GM18519 (cell line): ENCODE results near the gene IKZF2.
"Not testable (repeated sequence)": the region's sequence is repeated elsewhere in the genome, so short reads cannot be mapped to it uniquely, and the experiment has no call there.

ENCODE experiments used
- ATAC-seq: cut with Tn5 transposase; IDR thresholded peaks from one replicate; pipeline ENCODE4 v1.9.1; 2021; ENCODE audit warnings: mild to moderate bottlenecking, moderate library complexity; ENCODE audit not compliant: unreplicated experiment, low FRiP score

IKZF2 gene

GRCh38 chr2:213064099-213064498, 87.3 kb downstream of the IKZF2 start:
- ATAC-seq: no peak

- ATAC-seq: no peak
Measured at GRCh38 chr2:213057977-213058376, 93.4 kb downstream of the IKZF2 start.

GRCh38 chr2:213046431-213046830, 105.0 kb downstream of the IKZF2 start:
- ATAC-seq: no peak

- ATAC-seq: no peak
Measured at GRCh38 chr2:213043566-213043965, 107.8 kb downstream of the IKZF2 start.

GRCh38 chr2:213042262-213042661, 109.2 kb downstream of the IKZF2 start:
- no peak for ATAC-seq

GRCh38 chr2:213036836-213037235, 114.6 kb downstream of the IKZF2 start:
- no peak for ATAC-seq

- ATAC-seq: no peak
Measured at GRCh38 chr2:213034585-213034984, 116.8 kb downstream of the IKZF2 start.

GRCh38 chr2:213032607-213033006, 118.8 kb downstream of the IKZF2 start:
- no peak for ATAC-seq

GRCh38 chr2:213022987-213023386, 128.4 kb downstream of the IKZF2 start:
- peak; percentile 58 for ATAC-seq

- ATAC-seq: peak; percentile 77
Measured at GRCh38 chr2:213021971-213022899, 129.2 kb downstream of the IKZF2 start.

- not testable (repeated sequence) for ATAC-seq
Measured at GRCh38 chr2:213020913-213021312, 130.5 kb downstream of the IKZF2 start.

GRCh38 chr2:213020268-213020667, 131.1 kb downstream of the IKZF2 start:
- no peak for ATAC-seq

GRCh38 chr2:213019368-213019767, 132.0 kb downstream of the IKZF2 start:
- no peak for ATAC-seq

GRCh38 chr2:213018340-213018901, 133.0 kb downstream of the IKZF2 start:
- ATAC-seq: no peak

GRCh38 chr2:213017404-213017803, 134.0 kb downstream of the IKZF2 start:
- no peak for ATAC-seq

GRCh38 chr2:213016984-213017351, 134.4 kb downstream of the IKZF2 start:
- no peak for ATAC-seq

- peak; percentile 31 for ATAC-seq
Measured at GRCh38 chr2:213016166-213016983, 135.0 kb downstream of the IKZF2 start.

GRCh38 chr2:213015387-213016165, 135.8 kb downstream of the IKZF2 start:
- ATAC-seq: peak; percentile 71

GRCh38 chr2:213013979-213014378, 137.4 kb downstream of the IKZF2 start:
- no peak for ATAC-seq

- no peak for ATAC-seq
Measured at GRCh38 chr2:213011505-213011904, 139.9 kb downstream of the IKZF2 start.
